ENCODE measurements around the gene CRADD.
"Not testable (repeated sequence)": the region's sequence is repeated elsewhere in the genome, so short reads cannot be mapped to it uniquely, and the experiment has no call there.

CRADD gene

GRCh38 chr12:93708952-93709351 lies 31.8 kb downstream of the CRADD start:
- DNase-seq = no peak

- no peak for DNase-seq
Observed at GRCh38 chr12:93709386-93709785, 32.2 kb downstream of the CRADD start.

- no peak for DNase-seq
Observed at GRCh38 chr12:93710574-93710926, 33.4 kb downstream of the CRADD start.

GRCh38 chr12:93711502-93711901 lies 34.3 kb downstream of the CRADD start:
- DNase-seq = not testable (repeated sequence)

DNA sequence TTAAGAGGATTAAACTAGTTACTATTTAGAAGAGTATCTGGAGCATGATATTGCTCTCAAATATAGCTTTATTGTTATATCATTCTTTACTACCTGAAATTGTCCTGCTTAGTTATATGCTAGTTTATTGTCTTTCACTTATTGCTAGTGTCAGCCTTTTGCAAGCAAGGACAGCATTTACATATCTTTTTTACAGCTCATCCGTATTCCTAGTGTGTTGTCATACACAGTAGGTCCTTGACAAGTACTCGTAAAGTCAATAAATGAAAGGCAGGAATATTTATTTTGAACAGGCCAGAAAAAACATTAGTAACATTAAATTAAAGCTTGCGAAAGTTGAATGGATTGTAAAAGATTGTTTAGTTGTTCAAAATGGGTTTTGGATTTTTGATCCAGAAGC lies 35.0 kb downstream of the CRADD start:
- no peak for DNase-seq

DNA sequence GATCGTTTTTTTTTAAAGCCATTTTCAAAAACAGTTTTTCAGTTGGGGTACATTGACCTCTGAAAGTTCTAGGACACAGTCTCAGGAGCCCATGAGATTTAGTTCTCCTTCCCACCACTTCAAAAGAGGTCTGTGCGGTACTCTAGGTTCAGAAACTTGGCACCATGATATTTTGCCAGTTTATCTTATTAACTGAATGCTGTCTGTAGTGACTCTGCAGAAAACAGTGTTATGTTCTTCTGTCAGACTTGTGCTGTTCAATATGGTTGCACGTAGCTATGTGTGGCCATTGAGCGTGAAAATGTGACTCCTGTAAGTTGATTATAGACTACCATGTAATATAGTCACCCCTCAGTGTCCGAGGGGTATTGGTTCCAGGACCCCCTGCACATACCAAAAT lies 35.9 kb downstream of the CRADD start:
- DNase-seq = no peak

- no peak for DNase-seq
Observed at GRCh38 chr12:93713800-93714199, 36.6 kb downstream of the CRADD start.

GRCh38 chr12:93714382-93714781 lies 37.2 kb downstream of the CRADD start:
- DNase-seq = no peak

DNA sequence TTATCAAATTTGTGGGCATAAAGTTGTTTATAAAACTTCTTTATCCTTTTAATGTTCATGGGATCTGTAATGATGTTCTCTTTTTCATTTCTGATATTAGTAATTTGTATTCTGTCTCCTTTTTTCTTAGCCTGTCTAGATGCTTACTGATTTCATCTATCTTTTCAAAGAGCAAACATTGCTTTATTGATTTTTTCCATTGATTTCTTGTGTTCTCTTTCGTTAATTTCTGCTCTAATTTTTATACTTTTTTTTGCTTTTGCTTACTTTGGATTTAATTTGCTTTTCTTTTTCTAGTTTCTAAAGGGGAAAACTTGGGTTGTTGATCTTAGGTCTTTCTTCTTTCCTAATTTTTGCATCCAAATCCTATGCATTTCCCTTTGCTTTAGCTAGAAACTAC lies 42.5 kb downstream of the CRADD start:
- no peak for DNase-seq

- no peak for DNase-seq
Observed at GRCh38 chr12:93720559-93720958, 43.4 kb downstream of the CRADD start.

DNA sequence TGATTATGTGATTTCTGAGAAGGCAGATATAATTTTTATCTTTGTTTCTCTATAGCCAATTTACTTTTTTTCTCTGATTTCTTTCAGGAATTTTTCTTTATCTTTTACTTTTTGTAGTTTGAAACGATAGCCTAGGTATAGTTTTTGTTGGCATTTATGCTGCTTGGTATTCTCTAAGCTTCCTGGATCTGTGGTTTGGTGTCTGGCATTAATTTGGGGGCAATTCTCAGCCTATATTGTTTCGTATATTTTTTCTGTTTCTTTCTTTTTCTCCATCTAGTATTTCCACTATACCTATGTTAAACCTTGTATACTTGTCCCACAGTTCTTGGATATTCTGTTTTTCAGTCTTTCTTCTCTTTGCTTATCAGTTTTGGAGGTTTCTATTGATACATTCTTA lies 45.0 kb downstream of the CRADD start:
- DNase-seq = no peak

DNA sequence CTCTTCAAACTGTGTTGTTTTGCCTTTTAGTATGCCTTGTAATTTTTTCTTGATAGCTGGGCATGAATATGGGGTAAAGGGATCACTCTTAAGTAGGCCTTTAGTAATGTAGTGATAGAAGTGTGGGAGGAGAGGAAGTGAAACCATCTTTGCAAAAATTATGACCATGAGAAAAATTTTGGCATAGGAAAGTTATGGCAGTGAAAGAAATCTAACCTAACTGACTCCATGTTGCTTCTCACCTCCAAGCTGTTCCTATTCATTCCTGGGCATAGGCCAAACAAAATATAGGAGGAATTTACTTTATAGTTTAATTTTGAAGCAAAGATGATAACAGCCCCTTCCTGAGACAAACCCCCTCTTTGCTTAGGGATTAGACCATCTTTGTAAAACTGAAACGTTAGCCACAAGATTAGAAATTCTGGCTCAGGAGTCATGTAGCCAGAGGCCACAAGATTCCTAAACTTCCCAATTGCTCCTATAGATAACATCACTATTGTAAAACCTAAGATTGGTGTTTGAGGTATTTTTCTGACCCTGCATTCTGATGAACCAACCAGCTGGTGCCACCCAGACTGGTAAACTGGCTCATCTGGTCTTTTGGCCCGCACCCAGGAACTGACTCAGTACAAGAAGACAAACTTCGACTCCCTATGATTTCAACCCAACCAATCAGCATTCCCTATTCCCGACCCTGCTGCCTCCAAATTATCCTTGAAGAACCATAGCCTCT lies 45.8 kb downstream of the CRADD start:
- no peak for DNase-seq

GRCh38 chr12:93723568-93723930 lies 46.4 kb downstream of the CRADD start:
- no peak for DNase-seq

DNA sequence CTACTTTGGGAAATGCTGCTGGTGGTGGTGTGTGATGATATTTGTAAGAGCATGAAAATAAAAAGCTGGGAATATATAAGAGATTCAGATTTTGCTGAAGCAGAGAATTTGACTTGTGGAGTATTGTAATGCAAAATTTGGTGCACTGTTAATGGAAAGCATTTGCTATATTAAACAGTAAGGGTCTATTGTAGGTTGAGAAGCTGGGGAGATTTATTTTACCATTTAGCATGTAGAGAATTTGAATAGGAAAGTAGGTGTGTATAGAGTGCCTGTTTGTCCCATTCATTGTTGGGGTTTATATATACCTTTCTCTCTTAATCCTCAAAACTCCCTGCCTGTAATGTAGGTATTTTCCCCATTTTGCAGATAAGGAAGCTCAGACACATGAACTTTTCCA lies 48.4 kb downstream of the CRADD start:
- no peak for DNase-seq

GRCh38 chr12:93727195-93727811 lies 50.1 kb downstream of the CRADD start:
- no peak for DNase-seq

- DNase-seq = no peak
Observed at GRCh38 chr12:93727911-93728310, 50.7 kb downstream of the CRADD start.

DNA sequence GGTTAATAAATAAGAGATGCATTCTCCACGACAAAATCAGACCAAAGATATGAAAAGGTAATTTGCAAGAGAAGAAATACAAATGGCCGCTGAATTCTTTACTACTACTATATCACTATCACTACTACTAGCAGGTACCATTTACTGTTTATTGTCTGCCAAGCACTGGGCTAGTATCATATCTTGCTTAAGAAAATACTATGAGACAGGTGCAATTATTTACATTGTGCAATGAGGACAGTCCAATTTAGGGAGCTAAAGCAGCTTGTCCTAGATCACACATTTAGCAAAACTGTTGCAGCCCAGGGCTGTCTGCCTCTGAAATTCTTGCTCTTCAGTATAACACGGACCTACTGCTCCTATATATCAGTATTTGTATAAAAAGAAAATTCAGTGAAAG lies 52.8 kb downstream of the CRADD start:
- DNase-seq = no peak

DNA sequence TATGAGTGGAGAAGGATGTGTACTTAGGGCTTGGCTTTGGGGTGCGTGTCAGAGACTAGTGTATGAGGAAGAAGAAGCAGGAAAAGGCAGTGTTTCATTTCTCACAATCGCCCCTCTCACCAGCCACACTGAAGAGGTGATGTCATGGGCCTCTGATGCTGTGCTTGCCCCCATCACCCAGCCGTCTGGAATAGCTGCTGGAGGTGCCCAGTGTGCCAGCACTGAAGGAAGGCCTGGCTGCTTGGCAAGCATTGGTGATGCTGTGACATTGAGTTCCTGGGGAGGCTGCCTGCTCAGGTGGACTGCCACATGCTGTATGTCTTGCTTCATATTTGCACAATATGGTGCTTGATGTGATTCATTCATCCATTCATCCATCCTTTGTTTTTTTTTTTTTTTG lies 56.2 kb downstream of the CRADD start:
- no peak for DNase-seq

GRCh38 chr12:93733928-93734327 lies 56.8 kb downstream of the CRADD start:
- no peak for DNase-seq

- DNase-seq = no peak
Observed at GRCh38 chr12:93734784-93735183, 57.6 kb downstream of the CRADD start.

GRCh38 chr12:93736640-93737178 lies 59.5 kb downstream of the CRADD start:
- no peak for DNase-seq

GRCh38 chr12:93737457-93738198 lies 60.5 kb downstream of the CRADD start:
- no peak for DNase-seq

DNA sequence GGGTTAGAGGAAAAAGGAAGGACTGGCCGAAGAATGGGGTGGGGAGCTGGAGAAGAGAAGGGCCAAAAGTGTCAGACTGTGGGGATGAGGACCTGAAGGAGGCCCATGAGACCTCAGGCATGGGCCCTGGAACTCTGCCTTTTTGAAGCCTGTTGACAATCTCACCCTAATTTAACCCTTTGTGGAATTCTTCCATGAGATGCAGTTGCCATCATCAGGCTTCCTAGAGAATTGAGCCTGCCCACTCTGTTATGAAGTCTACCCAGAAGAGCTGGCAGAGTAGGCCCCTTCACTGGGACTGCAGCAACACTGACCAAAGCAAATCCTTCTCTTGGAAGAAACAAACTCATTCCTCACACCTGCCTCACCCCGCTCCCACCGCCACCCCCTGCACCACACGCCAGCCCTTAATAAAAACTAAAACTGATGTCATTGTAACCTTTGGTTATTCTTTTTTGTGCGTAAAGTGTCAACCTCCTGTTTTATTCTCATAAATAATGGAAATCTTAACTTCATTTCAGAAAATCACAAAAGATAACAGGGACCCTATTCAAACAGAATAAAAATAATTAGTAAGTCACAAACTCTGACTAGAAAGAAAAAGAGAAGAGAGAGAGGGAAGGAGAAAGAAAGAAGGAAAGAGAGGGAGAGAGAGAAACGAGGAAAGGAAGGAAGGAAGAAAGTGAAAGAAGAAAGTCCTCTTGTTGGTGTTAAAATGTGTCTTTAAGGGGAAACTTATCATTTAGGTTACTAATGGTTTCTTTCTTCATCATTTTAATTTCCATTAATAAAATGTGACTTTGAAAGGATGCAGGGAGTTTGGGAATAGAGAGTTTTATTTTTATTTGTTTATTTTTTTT lies 61.3 kb downstream of the CRADD start:
- no peak for DNase-seq

All from activated effector memory CD4-positive, alpha-beta T cell treated with Interleukin-2 at 50 U/mL for 16 hours (primary cell).